HepG2 (cell line): ENCODE data around the gene RITA1. TPM values are rescaled to one million over a fixed set of nuclear protein-coding genes. Genes with fewer than 3 reads are reported as not detected.

ENCODE experiments used
- ATAC-seq: fragments of 200-7000 bp; cut with Tn5 transposase; 3 replicates; pipeline ENCODE4 v1.9.1; 2020; ENCODE audit warnings: mild to moderate bottlenecking, moderate library complexity
- BruUV-seq: library from RNA; stranded (reverse); fragments of 400-500 nt; replicated peaks from 2 replicates; lab custom pipeline; 2021; lab: Mats Ljungman, UMichigan
- CTCF ChIA-PET: fragments of 300-600 bp; formaldehyde crosslinking; extraction: SDS; loops from one replicate; lab custom pipeline; 2021; ENCODE audit warnings: low total read pairs, inconsistent platforms, low intra/inter-chr PET ratio; lab: Yijun Ruan, JAX
- POLR2A ChIA-PET: fragments of 350-600 bp; sonication (Branson Sonifier 250); formaldehyde crosslinking; loops from one replicate; lab custom pipeline; 2020; ENCODE audit warnings: antibody characterized with exemption, inconsistent platforms; lab: Yijun Ruan, JAX
- DNase-seq: peaks from one replicate; pipeline ENCODE4 v3.0.0-alpha.2; 2015; ENCODE audit warnings: low spot score
- FAIRE-seq: peaks from 3 replicates; lab custom pipeline; 2011; peaks lifted over from hg19 to GRCh38; lab: Jason Lieb, UNC
- H2AFZ ChIP-seq: one replicate; pipeline ENCODE4 v1.6.1; 2011; ENCODE audit warnings: low read length, inconsistent platforms
- H3K27ac ChIP-seq: fragments of 300-600 bp; 3 replicates; pipeline ENCODE4 v1.8.0; 2011; ENCODE audit warnings: mixed run types, mild to moderate bottlenecking, mixed read lengths, low read length, inconsistent platforms; ENCODE audit not compliant: insufficient read depth; ENCODE audit errors: extremely low read length
- H3K27me3 ChIP-seq, 2 experiments: fragments of 200-600 bp in 1 of 2; 2 replicates in 1 of 2; 3 replicates in 1 of 2; pipeline versions ENCODE4 v1.6.0 to v1.8.0; 2011; ENCODE audit warnings: low read length in 2 of 2, mild to moderate bottlenecking in 2 of 2, moderate library complexity in 2 of 2, inconsistent platforms in 1 of 2; ENCODE audit not compliant: insufficient read depth in 2 of 2, control insufficient read depth in 1 of 2
- H3K36me3 ChIP-seq, 2 experiments: fragments of 200-600 bp in 1 of 2; replicated peaks in 1 of 2; 2 replicates in 1 of 2; 3 replicates in 1 of 2; pipeline versions ENCODE4 v1.5.1 to v1.8.0; 2011; ENCODE audit warnings: low read length in 2 of 2, inconsistent platforms in 1 of 2; ENCODE audit not compliant: insufficient read depth in 2 of 2, control insufficient read depth in 1 of 2
- H3K4me1 ChIP-seq: 2 replicates; pipeline ENCODE4 v1.5.1; 2012; ENCODE audit warnings: low read length, inconsistent platforms; ENCODE audit not compliant: insufficient read depth
- H3K4me2 ChIP-seq: 2 replicates; pipeline ENCODE4 v1.6.0; 2011; ENCODE audit warnings: low read depth, low read length, inconsistent platforms
- H3K4me3 ChIP-seq, 3 experiments: fragments of 200-600 bp in 1 of 3; sonication (generic), shearing (Covaris generic) in 1 of 3; replicated peaks in 1 of 3; 2 replicates each; pipeline ENCODE4 v1.5.1; 2011 to 2016; ENCODE audit warnings: low read length in 3 of 3, inconsistent platforms in 2 of 3, low read depth in 2 of 3, mild to moderate bottlenecking in 2 of 3, control low read depth in 1 of 3, mixed read lengths in 1 of 3; ENCODE audit not compliant: insufficient read depth in 1 of 3
- H3K79me2 ChIP-seq: one replicate; pipeline ENCODE4 v1.6.1; 2011; ENCODE audit warnings: low read length, inconsistent platforms; ENCODE audit not compliant: insufficient read depth
- H3K9ac ChIP-seq: 2 replicates; pipeline ENCODE4 v1.6.0; 2011; ENCODE audit warnings: mild to moderate bottlenecking, low read depth, low read length, inconsistent platforms; ENCODE audit not compliant: insufficient read depth
- H3K9me3 ChIP-seq: 2 replicates; pipeline ENCODE4 v1.5.1; 2012; ENCODE audit warnings: mild to moderate bottlenecking, low read length
- H4K20me1 ChIP-seq: 2 replicates; pipeline ENCODE4 v1.6.0; 2011; ENCODE audit warnings: inconsistent platforms, mild to moderate bottlenecking, low read length, moderate library complexity; ENCODE audit not compliant: insufficient read depth
- NFATC3 ChIP-seq: sonication (generic); formaldehyde crosslinking; IDR thresholded peaks from 2 replicates; pipeline ENCODE4 v1.5.1; 2020; ENCODE audit warnings: mild to moderate bottlenecking, missing genetic modification reagents
- PLSCR1 ChIP-seq: sonication (generic); formaldehyde crosslinking; IDR thresholded peaks from 2 replicates; pipeline ENCODE4 v1.5.0; 2020; ENCODE audit warnings: missing genetic modification reagents, mild to moderate bottlenecking, borderline replicate concordance
- ZNF280D ChIP-seq: sonication (generic); formaldehyde crosslinking; IDR thresholded peaks from 2 replicates; pipeline ENCODE4 v1.5.1; 2020; ENCODE audit warnings: mild to moderate bottlenecking, missing genetic modification reagents
- ZNF407 ChIP-seq: sonication (generic); formaldehyde crosslinking; IDR thresholded peaks from one replicate; pipeline ENCODE4 v1.5.1; 2020; ENCODE audit warnings: mild to moderate bottlenecking, missing genetic modification reagents; ENCODE audit errors: not compliant biosample characterization
- ZNF460 ChIP-seq: sonication (generic); formaldehyde crosslinking; IDR thresholded peaks from 2 replicates; pipeline ENCODE4 v1.5.1; 2020; ENCODE audit warnings: missing genetic modification reagents, mild to moderate bottlenecking, borderline replicate concordance
- ZNF605 ChIP-seq: sonication (generic); formaldehyde crosslinking; IDR thresholded peaks from 2 replicates; pipeline ENCODE4 v1.8.0; 2022; ENCODE audit warnings: mild to moderate bottlenecking, missing genetic modification reagents
- ZNF781 ChIP-seq: sonication (generic); formaldehyde crosslinking; IDR thresholded peaks from 2 replicates; pipeline ENCODE4 v1.5.1; 2020; ENCODE audit warnings: borderline replicate concordance, mild to moderate bottlenecking, missing genetic modification reagents; ENCODE audit errors: not compliant biosample characterization
- ZSCAN25 ChIP-seq: sonication (generic); formaldehyde crosslinking; IDR thresholded peaks from 2 replicates; pipeline ENCODE4 v1.8.0; 2022; ENCODE audit warnings: mild to moderate bottlenecking, missing genetic modification reagents
- WGBS: methylation state at CpG from one replicate; pipeline ENCODE4 v1.1.6; 2017; ENCODE audit warnings: low lambda C conversion rate; 5-methylcytosine and 5-hydroxymethylcytosine counted together
- in situ Hi-C: cut with HindIII; loops from 2 replicates; pipeline ENCODE4 v1.10.0; 2017; ENCODE audit warnings: low pct_unique_long_range_greater_than_20kb; ENCODE audit not compliant: extremely low pct_ligation_motif_present
- intact Hi-C: fragments of 100-400 bp; cut with micrococcal nuclease; formaldehyde crosslinking; loops from one replicate; pipeline ENCODE4 v1.10.0; 2022; ENCODE audit not compliant: unreplicated experiment
- polyA plus RNA-seq, 8 experiments: library from polyadenylated mRNA; depleted of rRNA in 3 of 8; stranded (reverse) in 7 of 8; unstranded in 1 of 8; fragments of >200 nt; fragmentation: Illumina TruSeq in 4 of 8; extraction: Trizol in 4 of 8; gene quantifications; 2 replicates each; pipeline versions ENCODE4 v1.2.1 to v1.2.3, GENCODE V29; 2011 to 2016; ENCODE audit warnings: low read depth in 4 of 8, missing spikeins in 1 of 8, mixed read lengths in 1 of 8; ENCODE audit not compliant: insufficient read depth in 1 of 8
- total RNA-seq, 5 experiments: library from RNA; depleted of rRNA; stranded (reverse); fragments of >200 nt; fragmentation: Illumina TruSeq; extraction: Trizol; gene quantifications; 2 replicates each; pipeline ENCODE4 v1.2.3, GENCODE V29; 2016; ENCODE audit warnings: low read depth in 1 of 5

The RITA1 gene
- total and polyA plus RNA-seq, 2 of the 13 experiments (the other 11 are each of a cell fraction or from before 2014, with no cell fraction given), result 12.4 to 28.9 TPM

- TF ChIP-seq ZNF407 (CRISPR knock-in tag), result no peak
These were observed 12.1 kb downstream of the RITA1 start (continued) for GRCh38 chr12:113197518-113198077.

- H3K9me3 ChIP-seq, result no peaks in the 10 kb centered on the region
- BruUV-seq, result no TSS peak
- no peak overlapping the region for H3K4me3 ChIP-seq
- H3K9ac ChIP-seq, result no peak overlapping the region
- no peaks in the 10 kb centered on the region for H3K36me3 ChIP-seq
- CTCF ChIA-PET, result no interaction called here
- H4K20me1 ChIP-seq, result no peaks in the 10 kb centered on the region
- H3K27me3 ChIP-seq, result no peaks in the 10 kb centered on the region
- no peak overlapping the region for H2AFZ ChIP-seq
- TF ChIP-seq ZSCAN25 (CRISPR knock-in tag) (no peak), ZNF605 (no peak), NFATC3 (CRISPR knock-in tag) (no peak), ZNF460 (no peak), ZNF280D (CRISPR knock-in tag) (no peak), PLSCR1 (CRISPR knock-in tag) (no peak), ZNF781 (CRISPR knock-in tag) (no peak)
- DNase-seq, result no peak
- no peak for FAIRE-seq
- no peak overlapping the region for H3K27ac ChIP-seq
- H3K4me1 ChIP-seq, result peaks cover 13% of the 10 kb centered on the region
- WGBS, result 19% methylated on average over 1 of the region's 1 CpG
- H3K79me2 ChIP-seq, result no peaks in the 10 kb centered on the region
- intact Hi-C loops, result loop anchor here (10.0 kb wide), 2 partner anchors 77 to 227 kb away; partner anchors contain the start of gene SDSL
- no peak overlapping the region for H3K4me2 ChIP-seq
- POLR2A ChIA-PET, result no interaction called here
- in situ Hi-C loops, result loop anchor here (10.0 kb wide), 1 partner anchor 157 kb away; the partner anchor contains the start of gene PLBD2
- no peak for ATAC-seq
These were observed 12.8 kb downstream of the RITA1 start for GRCh38 chr12:113198296-113198695.
